ENCODE data around the gene MRPL37.

- TF ChIP-seq L3MBTL2 (conservative IDR thresholded peaks at IDR 0.05) = no peak
- TF ChIP-seq, protein P1, sequence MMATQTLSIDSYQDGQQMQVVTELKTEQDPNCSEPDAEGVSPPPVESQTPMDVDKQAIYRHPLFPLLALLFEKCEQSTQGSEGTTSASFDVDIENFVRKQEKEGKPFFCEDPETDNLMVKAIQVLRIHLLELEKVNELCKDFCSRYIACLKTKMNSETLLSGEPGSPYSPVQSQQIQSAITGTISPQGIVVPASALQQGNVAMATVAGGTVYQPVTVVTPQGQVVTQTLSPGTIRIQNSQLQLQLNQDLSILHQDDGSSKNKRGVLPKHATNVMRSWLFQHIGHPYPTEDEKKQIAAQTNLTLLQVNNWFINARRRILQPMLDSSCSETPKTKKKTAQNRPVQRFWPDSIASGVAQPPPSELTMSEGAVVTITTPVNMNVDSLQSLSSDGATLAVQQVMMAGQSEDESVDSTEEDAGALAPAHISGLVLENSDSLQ (IDR thresholded peaks at IDR 0.05) = no peak
- no peak for TF ChIP-seq SP1 (IDR thresholded peaks at IDR 0.05)
- no peak for TF ChIP-seq SUZ12 (IDR thresholded peaks at IDR 0.05)
- TF ChIP-seq FOXK2 (IDR thresholded peaks at IDR 0.05) = no peak
- TF ChIP-seq BHLHE40 (IDR thresholded peaks at IDR 0.05; ENCODE audit: borderline replicate concordance) = no peak
- TF ChIP-seq LEF1 (IDR thresholded peaks at IDR 0.05; ENCODE audit: borderline replicate concordance) = no peak
- no peak for TF ChIP-seq FOXM1 (IDR thresholded peaks at IDR 0.05; ENCODE audit: borderline replicate concordance)
- no peak for TF ChIP-seq ELF4 (IDR thresholded peaks at IDR 0.05)
- TF ChIP-seq TARDBP (IDR thresholded peaks at IDR 0.05) = no peak
- no peak for TF ChIP-seq ZNF384 (IDR thresholded peaks at IDR 0.05)
Measured at GRCh38 chr1:54215523-54215922, 15.6 kb downstream of the MRPL37 start.

Data from HEK293T (cell line).